Brain microvascular endothelial cell (primary cell): ENCODE measurements around the gene MTMR12.
A peak's percentile ranks its signal among the peaks of the same experiment; 100 is the strongest.

Experiments used
- DNase-seq: peaks from one replicate; pipeline ENCODE4 v3.0.0-alpha.2; 2020
- H3K27ac ChIP-seq: fragments of 250-450 bp; sonication (Bioruptor Pico); 2 replicates; pipeline ENCODE4 v1.5.1; 2020; ENCODE audit warnings: mild to moderate bottlenecking, moderate library complexity
- H3K27me3 ChIP-seq: fragments of 250-450 bp; sonication (Bioruptor Pico); replicated peaks from 2 replicates; pipeline ENCODE4 v1.5.1; 2020; ENCODE audit warnings: mild to moderate bottlenecking
- H3K36me3 ChIP-seq: fragments of 250-450 bp; sonication (Bioruptor Pico); replicated peaks from 2 replicates; pipeline ENCODE4 v1.5.1; 2020; ENCODE audit warnings: mild to moderate bottlenecking
- H3K4me3 ChIP-seq: 2 replicates; pipeline ENCODE4 v1.5.1; 2011; ENCODE audit warnings: low read depth, mild to moderate bottlenecking, control low read depth, low read length, moderate library complexity
- CTCF ChIP-seq: IDR thresholded peaks from 2 replicates; pipeline ENCODE4 v1.5.1; 2011; ENCODE audit warnings: low read depth, mild to moderate bottlenecking, moderate library complexity, low read length, control low read depth, inconsistent platforms; ENCODE audit errors: missing control alignments
- in situ Hi-C: cut with HindIII; loops from 2 replicates; pipeline ENCODE4 v1.10.0; 2017; ENCODE audit warnings: low sequenced_read_pairs, low pct_ligation_motif_present

The MTMR12 gene

GRCh38 chr5:32312595-32313332 lies at the start of gene MTMR12:
Gene MTMR12 (minus strand): TSS chr5:32312939. CDS start chr5:32312838, 101 bp downstream.
- no peaks in the 10 kb centered on the region for H3K36me3 ChIP-seq
- H3K4me3 ChIP-seq = peak within 1 kb of the TSS; percentile 80
- in situ Hi-C loops = no loop called here
- H3K27me3 ChIP-seq = no peaks in the 10 kb centered on the region
- H3K27ac ChIP-seq = peak within 1 kb of the TSS; percentile 75
- TF ChIP-seq CTCF = no peak
- peak; percentile 100 for DNase-seq

- in situ Hi-C loops = no loop called here
- TF ChIP-seq CTCF = no peak
- H3K4me3 ChIP-seq = no peak overlapping the region
- no peaks in the 10 kb centered on the region for H3K27me3 ChIP-seq
- DNase-seq = no peak
- no peak overlapping the region for H3K27ac ChIP-seq
- peaks cover 22% of the 10 kb centered on the region for H3K36me3 ChIP-seq
These were observed 49.8 kb upstream of the MTMR12 start for GRCh38 chr5:32362527-32362926.

- peaks cover 29% of the 10 kb centered on the region for H3K36me3 ChIP-seq
- in situ Hi-C loops = no loop called here
- no peak overlapping the region for H3K27ac ChIP-seq
- no peak for DNase-seq
- H3K4me3 ChIP-seq = no peak overlapping the region
- TF ChIP-seq CTCF = no peak
- no peaks in the 10 kb centered on the region for H3K27me3 ChIP-seq
These were observed 48.2 kb upstream of the MTMR12 start for GRCh38 chr5:32360906-32361305.

- Histone ChIP-seq H3K27me3 (no peaks in the 10 kb centered on the region), H3K36me3 (peaks cover 30% of the 10 kb centered on the region), H3K27ac (no peak overlapping the region), H3K4me3 (no peak overlapping the region)
- TF ChIP-seq CTCF = no peak
- in situ Hi-C loops = no loop called here
- DNase-seq = no peak
These were observed 45.9 kb upstream of the MTMR12 start for GRCh38 chr5:32358611-32359010.

- TF ChIP-seq CTCF = no peak
- H3K4me3 ChIP-seq = no peak overlapping the region
- in situ Hi-C loops = no loop called here
- peaks cover 29% of the 10 kb centered on the region for H3K36me3 ChIP-seq
- H3K27me3 ChIP-seq = no peaks in the 10 kb centered on the region
- no peak for DNase-seq
- no peak overlapping the region for H3K27ac ChIP-seq
These were observed 44.9 kb upstream of the MTMR12 start for GRCh38 chr5:32357658-32358057.

GRCh38 chr5:32355686-32356085 lies 42.9 kb upstream of the MTMR12 start:
- TF ChIP-seq CTCF = no peak
- no peak for DNase-seq
- Histone ChIP-seq H3K27me3 (no peaks in the 10 kb centered on the region), H3K27ac (no peak overlapping the region), H3K36me3 (peaks cover 21% of the 10 kb centered on the region), H3K4me3 (no peak overlapping the region)
- in situ Hi-C loops = no loop called here
